Measurements from ENCODE around the gene IRGQ. TPM values are rescaled to one million over a fixed set of nuclear protein-coding genes. Genes with fewer than 3 reads are reported as not detected.

IRGQ gene
- total and polyA plus RNA-seq, 2 donors (not counting 3 experiments of a cell fraction or from before 2014, with no cell fraction given) = 15.8 to 33.2 TPM

DNA sequence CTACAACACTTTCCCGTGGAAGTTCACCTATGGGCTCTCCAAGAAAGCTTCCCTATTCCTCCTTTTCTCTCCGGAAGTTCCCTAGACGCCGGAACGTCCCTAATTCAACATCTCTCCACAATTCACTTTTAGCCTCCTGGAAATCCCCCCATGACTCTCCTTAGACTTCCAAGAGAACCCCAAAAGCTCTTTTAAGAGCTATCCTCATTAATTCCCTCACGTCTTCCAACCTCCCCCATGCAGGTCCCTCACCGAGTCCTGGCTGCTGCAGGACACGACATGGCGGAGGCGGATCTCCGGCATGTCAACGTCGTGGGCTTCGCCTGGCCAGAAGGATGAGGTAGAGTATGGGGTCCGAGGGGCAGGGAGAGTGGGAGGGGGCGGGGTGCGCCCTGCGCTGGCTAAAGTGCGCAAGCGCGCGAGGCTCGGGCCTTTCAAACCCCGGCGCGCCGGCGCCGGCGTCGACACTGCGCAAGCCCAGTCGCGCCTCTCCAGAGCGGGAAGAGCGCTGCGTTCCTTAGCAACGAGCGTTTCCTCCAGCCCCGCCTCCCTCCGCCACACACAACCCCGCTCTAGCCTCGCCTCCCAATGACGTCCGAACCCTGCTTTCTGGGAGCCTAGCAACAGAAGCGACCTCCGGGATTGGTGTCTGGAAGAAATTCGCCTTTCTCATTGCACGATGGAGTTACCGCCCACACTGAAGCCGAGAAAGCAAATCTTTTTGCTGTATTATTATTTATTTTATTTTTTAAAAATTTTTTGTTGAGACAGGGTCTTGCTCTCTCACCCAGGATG, 20.6 kb downstream of the IRGQ start, which contains the start of the genes PINLYP and XRCC1:
PINLYP (plus strand) TSS at position 646 of the 795 bp plus-strand sequence. CDS start 1,391 bp downstream, outside the sequence.
XRCC1 (minus strand) TSS at position 372 of the 795 bp plus-strand sequence; CDS start at position 303, 69 bp downstream.
- Histone ChIP-seq H3K79me2 (ENCODE audit: control insufficient read depth, insufficient read depth, low read length) (no peaks in the 10 kb centered on the region), H3K9me1 (replicated peaks; ENCODE audit: control insufficient read depth, extremely low read depth, insufficient read depth, low read length) (no peaks in the 10 kb centered on the region), H2AFZ (ENCODE audit: low read depth, low read length) (peak within 1 kb of the TSS; percentile 68), H3K4me2 (ENCODE audit: insufficient read depth, low read length) (peak within 1 kb of the TSS; percentile 78), H3K9ac (replicated peaks; ENCODE audit: extremely low read depth, insufficient read depth, low read length) (peak within 1 kb of the TSS; percentile 87), H4K20me1 (replicated peaks; ENCODE audit: control insufficient read depth, extremely low read depth, insufficient read depth, low read length) (no peaks in the 10 kb centered on the region), H3K36me3 (ENCODE audit: control insufficient read depth in 2 of 2, extremely low read depth in 1 of 2, insufficient read depth in 2 of 2, low read length in 2 of 2) (no peaks in the 10 kb centered on the region), H3K4me1 (ENCODE audit: control insufficient read depth, extremely low read depth, insufficient read depth, low read length) (peaks cover 7% of the 10 kb centered on the region), H3K9me3 (replicated peaks; ENCODE audit: control insufficient read depth, insufficient read depth, low read length) (no peaks in the 10 kb centered on the region), H3K4me3 (replicated peaks in 1 of 3; ENCODE audit: insufficient read depth in 1 of 3, low read depth in 1 of 3, low read length in 3 of 3) (peak within 1 kb of the TSS; percentile 52 to 86 (median 79)), H3K27me3 (ENCODE audit: control insufficient read depth in 2 of 2, insufficient read depth in 2 of 2, low read length in 2 of 2) (no peaks in the 10 kb centered on the region), H3K27ac (ENCODE audit: insufficient read depth, low read depth, low read length) (peak within 1 kb of the TSS; percentile 73)
- TF ChIP-seq POLR2AphosphoS5 (IDR thresholded peaks at IDR 0.05; ENCODE audit: insufficient read depth, low read depth, low read length) = peak; percentile 70
- no peak for TF ChIP-seq GATA2 (IDR thresholded peaks at IDR 0.05; ENCODE audit: insufficient read depth, insufficient read length, low read depth, low read length)
- peak; percentile 62 for TF ChIP-seq POLR2A (IDR thresholded peaks at IDR 0.05; ENCODE audit: low read depth, low read length)
- DNase-seq (ENCODE audit: low read depth, low spot score) (peak; percentile 99), FAIRE-seq (peak; percentile 100)
- BruUV-seq (replicated peaks) = TSS peak; percentile 50
- dilution Hi-C loops (cut with MboI; ENCODE audit: extremely low pct_ligation_motif_present, low sequenced_read_pairs) = no loop called here
- CTCF ChIA-PET = interaction anchor here (0.9 to 4.2 kb wide), 8 partner anchors 9 to 40 kb away, joined by 3 to 31 read pairs (median 8); partner anchors contain the start of genes IRGQ and ZNF576
- intact Hi-C loops (cut with micrococcal nuclease) = loop anchor here (1.0 kb wide), 3 partner anchors 21 to 44 kb away; partner anchors contain the start of genes IRGQ, ZNF428 and ZNF576
- POLR2A ChIA-PET = interaction anchor here (1.2 kb wide), 1 partner anchor 20 kb away, joined by 3 read pairs; no protein-coding TSS in a partner anchor

GRCh38 chr19:43574424-43575155, 21.3 kb downstream of the IRGQ start:
- POLR2A ChIA-PET = interaction anchor here (0.6 kb wide), 1 partner anchor 41 kb away, joined by 3 read pairs; no protein-coding TSS in a partner anchor
- DNase-seq (ENCODE audit: low read depth, low spot score) (peak; percentile 73), FAIRE-seq (peak; percentile 94)
- Histone ChIP-seq H3K4me3 (replicated peaks in 1 of 3; ENCODE audit: insufficient read depth in 1 of 3, low read depth in 1 of 3, low read length in 3 of 3) (peak overlapping the region; percentile 52 to 86 (median 79)), H3K27me3 (ENCODE audit: control insufficient read depth in 2 of 2, insufficient read depth in 2 of 2, low read length in 2 of 2) (no peaks in the 10 kb centered on the region), H4K20me1 (replicated peaks; ENCODE audit: control insufficient read depth, extremely low read depth, insufficient read depth, low read length) (no peaks in the 10 kb centered on the region), H3K79me2 (ENCODE audit: control insufficient read depth, insufficient read depth, low read length) (no peaks in the 10 kb centered on the region), H3K27ac (ENCODE audit: insufficient read depth, low read depth, low read length) (peak overlapping the region; percentile 73), H3K9me1 (replicated peaks; ENCODE audit: control insufficient read depth, extremely low read depth, insufficient read depth, low read length) (no peaks in the 10 kb centered on the region), H3K4me2 (ENCODE audit: insufficient read depth, low read length) (peak overlapping the region; percentile 78), H3K36me3 (ENCODE audit: control insufficient read depth in 2 of 2, extremely low read depth in 1 of 2, insufficient read depth in 2 of 2, low read length in 2 of 2) (no peaks in the 10 kb centered on the region), H3K9me3 (replicated peaks; ENCODE audit: control insufficient read depth, insufficient read depth, low read length) (no peaks in the 10 kb centered on the region), H2AFZ (ENCODE audit: low read depth, low read length) (peak overlapping the region; percentile 49), H3K9ac (replicated peaks; ENCODE audit: extremely low read depth, insufficient read depth, low read length) (peak overlapping the region; percentile 87), H3K4me1 (ENCODE audit: control insufficient read depth, extremely low read depth, insufficient read depth, low read length) (peaks cover 7% of the 10 kb centered on the region)
- dilution Hi-C loops (cut with MboI; ENCODE audit: extremely low pct_ligation_motif_present, low sequenced_read_pairs) (no loop called here), intact Hi-C loops (cut with micrococcal nuclease) (loop anchor here (1.0 kb wide), 3 partner anchors 22 to 45 kb away; partner anchors contain the start of genes IRGQ, ZNF428 and ZNF576)
- TF ChIP-seq GATA2 (IDR thresholded peaks at IDR 0.05; ENCODE audit: insufficient read depth, insufficient read length, low read depth, low read length) = no peak
- TF ChIP-seq FOS (IDR thresholded peaks at IDR 0.05; ENCODE audit: borderline replicate concordance, insufficient read depth, low read length) = no peak
- no peak for TF ChIP-seq POLR2A (IDR thresholded peaks at IDR 0.05; ENCODE audit: low read depth, low read length)
- no peak for TF ChIP-seq JUN (IDR thresholded peaks at IDR 0.05; ENCODE audit: borderline replicate concordance, insufficient read depth, insufficient read length, low read depth)
- no peak for TF ChIP-seq EZH2 (IDR thresholded peaks at IDR 0.05; ENCODE audit: borderline replicate concordance, low read depth, low read length, severe bottlenecking)
- TF ChIP-seq, protein P1, sequence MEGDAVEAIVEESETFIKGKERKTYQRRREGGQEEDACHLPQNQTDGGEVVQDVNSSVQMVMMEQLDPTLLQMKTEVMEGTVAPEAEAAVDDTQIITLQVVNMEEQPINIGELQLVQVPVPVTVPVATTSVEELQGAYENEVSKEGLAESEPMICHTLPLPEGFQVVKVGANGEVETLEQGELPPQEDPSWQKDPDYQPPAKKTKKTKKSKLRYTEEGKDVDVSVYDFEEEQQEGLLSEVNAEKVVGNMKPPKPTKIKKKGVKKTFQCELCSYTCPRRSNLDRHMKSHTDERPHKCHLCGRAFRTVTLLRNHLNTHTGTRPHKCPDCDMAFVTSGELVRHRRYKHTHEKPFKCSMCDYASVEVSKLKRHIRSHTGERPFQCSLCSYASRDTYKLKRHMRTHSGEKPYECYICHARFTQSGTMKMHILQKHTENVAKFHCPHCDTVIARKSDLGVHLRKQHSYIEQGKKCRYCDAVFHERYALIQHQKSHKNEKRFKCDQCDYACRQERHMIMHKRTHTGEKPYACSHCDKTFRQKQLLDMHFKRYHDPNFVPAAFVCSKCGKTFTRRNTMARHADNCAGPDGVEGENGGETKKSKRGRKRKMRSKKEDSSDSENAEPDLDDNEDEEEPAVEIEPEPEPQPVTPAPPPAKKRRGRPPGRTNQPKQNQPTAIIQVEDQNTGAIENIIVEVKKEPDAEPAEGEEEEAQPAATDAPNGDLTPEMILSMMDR (IDR thresholded peaks at IDR 0.05; ENCODE audit: extremely low read depth in 1 of 2, insufficient read depth in 1 of 2, low read depth in 1 of 2, low read length in 2 of 2) = no peak
- no peak for TF ChIP-seq POLR2AphosphoS5 (IDR thresholded peaks at IDR 0.05; ENCODE audit: insufficient read depth, low read depth, low read length)
- TF ChIP-seq MYC (IDR thresholded peaks at IDR 0.05; ENCODE audit: low read depth, low read length) = no peak
- TF ChIP-seq, protein P2, sequence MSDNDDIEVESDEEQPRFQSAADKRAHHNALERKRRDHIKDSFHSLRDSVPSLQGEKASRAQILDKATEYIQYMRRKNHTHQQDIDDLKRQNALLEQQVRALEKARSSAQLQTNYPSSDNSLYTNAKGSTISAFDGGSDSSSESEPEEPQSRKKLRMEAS (IDR thresholded peaks at IDR 0.05; ENCODE audit: insufficient read depth, insufficient read length) = no peak
- CTCF ChIA-PET = interaction anchor here (0.5 to 4.2 kb wide), 9 partner anchors 10 to 258 kb away, joined by 3 to 31 read pairs (median 4); partner anchors contain the start of genes IRGQ and ZNF576
- BruUV-seq (replicated peaks) = TSS peak; percentile 97
